HL-60/S4 treated with phorbol 12-myristate 13-acetate at 8.2 ng/mL for 4 days and 3 days (cell line): ENCODE results near the gene AGMO.

Experiments used
- in situ Hi-C: fragments of 300-500 bp; cut with MboI; formaldehyde crosslinking; loops from 2 replicates; pipeline ENCODE4 v1.15.0; 2022; ENCODE audit warnings: low sequenced_read_pairs

AGMO gene

DNA sequence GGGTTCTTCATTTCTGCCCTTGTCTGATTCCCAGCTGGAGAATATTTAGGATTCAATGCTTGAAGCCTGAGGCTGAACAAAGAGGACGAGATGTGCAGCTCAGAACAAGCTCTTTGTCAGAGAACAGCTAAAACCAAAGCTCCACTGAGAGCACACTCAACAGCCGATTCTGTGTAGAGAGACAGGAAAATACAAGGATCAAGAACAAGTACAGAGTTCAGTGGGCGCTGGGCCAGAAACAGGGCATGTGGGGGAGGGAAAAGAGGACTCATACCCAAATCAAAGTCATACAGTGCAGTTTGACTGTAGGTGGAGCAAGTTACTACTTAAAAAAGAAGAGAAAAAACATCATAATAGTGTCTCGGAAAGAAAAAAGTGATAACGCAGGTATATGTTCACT, at the start of gene AGMO:
AGMO (minus strand) TSS at position 181 of the 400 bp plus-strand sequence.
- in situ Hi-C loops = no loop called here

DNA sequence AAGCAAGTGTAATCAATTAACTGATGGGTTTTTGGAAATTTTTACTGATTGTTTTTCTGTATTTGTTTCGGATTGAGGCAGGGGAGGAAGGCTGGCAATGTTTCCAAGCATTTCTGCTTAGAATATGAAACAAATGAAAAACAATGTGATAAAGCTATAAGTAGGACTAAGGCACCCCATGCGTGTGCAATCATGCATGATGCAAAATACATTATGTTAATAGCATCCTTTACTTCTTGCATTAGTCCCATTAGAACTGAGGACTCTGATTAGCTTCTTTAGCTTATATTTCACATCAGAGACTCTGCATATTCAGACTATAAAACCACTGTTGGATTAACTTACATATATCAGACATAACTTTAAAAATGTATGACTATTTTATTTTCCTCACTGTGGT, 48.7 kb upstream of the AGMO start:
- in situ Hi-C loops = no loop called here

DNA sequence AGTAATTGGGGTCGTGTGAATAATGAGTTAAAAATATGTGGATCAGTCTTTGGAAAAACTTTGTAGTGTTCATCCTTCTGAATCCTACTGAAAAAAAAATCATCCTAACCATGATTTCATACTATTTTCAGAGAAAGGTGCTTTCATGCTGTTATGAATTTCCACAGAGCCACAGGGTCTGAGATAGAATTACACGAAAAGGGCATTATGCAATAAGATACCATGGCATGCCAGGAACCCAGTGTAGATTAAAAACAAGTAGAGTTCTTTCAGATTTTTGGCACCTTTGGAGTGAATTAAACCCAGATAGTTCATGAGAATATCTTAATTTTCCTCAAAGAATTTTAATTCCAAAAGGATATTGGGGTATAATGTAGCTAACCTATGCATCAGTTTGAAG, 47.5 kb upstream of the AGMO start:
- in situ Hi-C loops = no loop called here

DNA sequence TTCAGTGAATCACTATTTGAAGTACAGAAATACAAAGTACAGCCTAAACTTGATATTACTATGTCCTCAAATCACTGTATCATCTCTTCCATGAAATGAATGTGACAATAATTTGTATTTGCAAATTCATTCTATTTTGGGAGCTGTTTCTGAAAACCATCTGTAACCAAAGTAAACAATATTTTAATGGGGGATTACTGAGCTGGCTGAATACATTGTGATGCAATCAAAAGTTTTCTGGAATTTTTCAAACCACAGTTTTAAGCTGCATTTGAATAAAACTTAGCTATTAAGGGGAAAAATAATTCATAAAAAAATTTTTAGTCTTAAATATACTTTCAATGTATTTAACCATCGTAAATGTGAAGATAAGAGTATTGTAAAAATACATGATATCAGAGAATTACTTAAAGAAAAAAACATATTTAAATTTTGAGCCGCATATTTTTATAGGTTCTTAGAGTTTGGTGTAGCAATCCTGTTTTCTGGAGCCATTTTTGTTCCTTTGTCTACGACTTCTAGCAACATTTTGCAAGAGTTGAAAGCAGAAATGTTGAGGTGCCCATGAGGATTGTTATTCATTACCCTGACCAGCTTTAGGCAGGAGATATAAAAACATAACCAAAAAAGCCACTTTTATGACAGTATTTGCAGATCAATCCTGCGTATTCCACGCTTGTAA, 45.9 kb upstream of the AGMO start:
- in situ Hi-C loops = no loop called here

DNA sequence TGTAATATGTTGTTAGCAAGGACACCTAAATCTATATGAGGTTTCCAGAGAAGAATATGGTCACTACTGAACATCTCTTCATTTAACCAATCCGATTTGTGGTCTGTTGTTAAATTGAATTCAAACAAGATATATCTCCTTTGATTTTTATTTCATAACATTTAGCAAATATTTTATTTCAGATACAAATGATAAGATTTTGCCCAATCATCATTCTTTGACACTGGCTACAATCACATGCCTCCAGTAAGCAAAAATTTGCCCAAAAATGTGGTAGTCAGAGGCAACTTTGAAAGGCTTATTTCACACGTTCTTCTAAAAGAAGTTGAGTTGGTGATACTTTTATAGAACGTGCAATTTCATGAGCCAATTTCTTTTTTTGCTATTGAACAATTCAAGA, 44.7 kb upstream of the AGMO start:
- in situ Hi-C loops = no loop called here

DNA sequence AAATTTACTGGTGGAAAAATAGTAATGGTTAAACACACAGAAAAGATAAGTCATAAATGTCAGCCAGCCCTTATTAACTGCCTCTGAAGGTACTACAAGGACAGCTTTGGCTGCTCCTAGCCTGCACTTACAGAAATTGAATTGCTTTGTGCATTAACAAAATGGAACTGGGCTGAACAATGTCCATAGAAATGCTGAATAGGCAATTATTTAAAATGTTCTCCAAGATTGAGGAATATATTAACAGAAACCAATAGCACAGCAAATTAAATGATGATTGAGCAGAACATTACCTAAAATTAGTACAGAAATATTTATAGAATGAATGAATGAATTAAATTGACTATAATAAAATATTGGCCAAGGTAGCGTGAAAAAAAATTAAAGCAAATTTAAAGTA, 42.4 kb upstream of the AGMO start:
- in situ Hi-C loops = no loop called here

DNA sequence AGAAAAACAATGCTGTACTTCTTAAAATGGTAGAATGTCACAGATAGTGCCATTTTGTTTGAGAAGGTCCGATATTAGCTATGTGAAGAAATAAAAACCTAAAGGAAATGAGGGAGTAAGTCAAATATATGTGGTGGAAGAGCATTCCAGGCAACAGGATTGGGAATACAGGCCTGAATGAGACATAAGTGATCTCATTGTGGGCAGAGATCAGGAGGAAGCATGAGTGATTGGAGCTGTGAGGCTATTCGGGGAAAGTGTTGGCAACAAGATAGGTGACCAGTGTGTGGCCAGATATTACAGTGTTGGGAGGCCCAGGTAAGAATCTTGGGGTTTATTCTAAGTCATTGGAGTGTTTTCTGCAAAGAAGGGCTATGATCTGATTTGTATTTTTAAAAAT, 41.3 kb upstream of the AGMO start:
- in situ Hi-C loops = no loop called here

DNA sequence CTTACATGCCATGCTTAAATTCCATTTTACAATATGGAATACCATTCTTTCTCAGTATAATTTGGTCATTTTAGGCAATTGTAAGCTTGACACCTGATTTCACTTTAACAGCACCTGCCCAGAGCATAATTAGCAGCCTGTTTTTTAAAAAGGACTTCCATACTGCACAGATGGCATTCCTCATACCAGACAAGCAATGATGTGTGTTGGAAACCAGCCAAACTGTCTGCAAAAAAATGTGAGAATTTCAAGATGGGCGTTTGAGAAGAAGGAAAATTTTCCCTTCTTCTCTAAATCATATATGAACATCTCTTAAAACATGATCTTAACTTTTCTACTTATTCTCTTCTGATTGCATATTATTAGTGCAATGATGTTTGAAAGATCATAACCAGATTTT, 40.4 kb upstream of the AGMO start:
- in situ Hi-C loops = no loop called here

DNA sequence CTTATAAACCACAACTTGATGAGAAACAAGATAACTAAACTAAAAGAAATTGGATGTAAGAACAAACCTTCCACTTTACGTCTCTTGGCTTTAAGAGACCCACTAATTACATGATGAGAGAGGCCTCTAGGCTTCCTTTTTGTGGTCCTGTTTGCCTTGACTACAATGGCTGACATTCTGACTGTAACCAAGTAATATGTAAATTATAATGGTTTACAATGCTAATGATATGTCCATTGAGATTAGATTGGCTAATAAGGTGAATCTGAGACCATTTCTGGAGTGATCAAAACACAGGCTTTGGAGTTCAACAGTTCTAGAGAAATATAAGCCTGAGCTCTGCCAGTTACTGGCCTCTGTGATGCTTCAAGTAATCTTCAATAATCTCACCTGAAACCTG, 39.4 kb upstream of the AGMO start:
- in situ Hi-C loops = no loop called here

DNA sequence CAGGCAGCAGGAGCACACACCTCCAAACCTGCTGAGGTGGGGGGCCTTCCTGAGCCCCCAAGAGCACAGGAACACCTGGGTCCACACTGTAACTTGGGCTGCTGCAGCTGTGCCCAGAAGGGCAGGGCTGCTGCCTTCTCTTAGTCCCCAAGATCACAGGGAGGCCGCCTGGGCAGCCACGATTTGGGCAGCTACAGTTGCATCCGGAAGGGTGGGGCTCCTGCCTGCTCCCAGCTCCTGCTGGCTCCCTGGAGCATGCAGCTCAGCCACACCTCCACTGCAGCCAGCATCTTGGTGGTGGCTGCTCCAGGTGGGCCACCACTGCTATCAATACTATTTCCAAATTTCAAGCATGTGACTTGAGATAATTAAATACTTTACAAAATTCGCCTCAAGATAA, 38.5 kb upstream of the AGMO start:
- in situ Hi-C loops = no loop called here

DNA sequence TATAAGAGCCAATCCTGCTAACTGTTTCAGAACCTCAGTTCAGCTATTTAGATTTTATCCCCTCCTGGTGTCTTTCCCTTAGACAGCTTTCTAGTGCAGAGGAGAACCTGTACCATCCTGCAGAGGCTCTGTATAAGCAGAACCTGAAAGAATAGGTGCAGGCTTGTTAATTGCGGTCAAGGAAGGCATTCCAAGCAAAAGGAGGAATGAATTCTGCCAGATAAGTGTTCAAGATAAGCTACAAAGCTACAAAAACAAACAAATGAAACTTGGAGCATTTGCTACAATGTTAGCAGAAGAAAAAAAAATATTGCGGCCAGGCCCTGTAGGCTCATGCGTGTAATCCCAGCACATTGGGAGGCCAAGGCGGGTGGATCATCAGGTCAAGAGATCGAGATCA, 32.6 kb upstream of the AGMO start:
- in situ Hi-C loops = no loop called here

DNA sequence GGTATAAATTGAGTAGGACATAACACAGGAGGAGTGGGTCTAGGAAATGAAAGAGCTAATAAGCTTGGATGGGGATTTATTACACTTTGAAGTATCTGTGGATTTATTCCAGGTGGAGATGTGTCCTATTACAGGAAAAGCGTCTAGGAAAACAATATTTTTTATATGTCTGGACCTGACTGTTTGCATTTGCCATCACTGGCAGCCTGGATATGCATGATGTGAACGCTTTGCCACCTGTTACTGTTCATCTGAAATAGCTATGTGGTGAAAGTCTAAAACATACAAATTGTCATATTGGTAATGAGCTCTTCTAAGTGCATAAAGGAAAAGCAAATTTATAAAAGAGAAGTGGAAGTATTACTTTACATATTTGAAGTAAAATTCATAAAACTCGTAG, 31.6 kb upstream of the AGMO start:
- in situ Hi-C loops = no loop called here

DNA sequence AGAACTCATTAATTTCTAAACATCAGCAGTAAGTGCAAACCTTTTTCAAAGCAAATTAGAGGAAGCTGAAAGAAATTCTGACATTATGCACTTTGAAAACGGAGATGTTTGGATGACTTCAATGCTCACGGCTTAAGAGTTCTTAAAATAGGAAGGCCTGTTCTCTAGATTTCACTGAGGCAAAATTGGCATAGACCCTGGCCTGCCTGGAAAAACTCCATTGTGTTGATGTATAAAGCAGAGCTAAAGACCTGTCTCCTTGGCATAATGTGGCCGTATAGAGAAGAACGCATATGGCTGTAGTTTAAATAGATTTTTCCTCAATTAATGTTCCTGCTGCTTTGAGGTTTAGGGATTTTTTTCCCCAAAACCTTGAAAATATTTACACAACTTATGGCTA, 24.5 kb upstream of the AGMO start:
- in situ Hi-C loops = no loop called here

DNA sequence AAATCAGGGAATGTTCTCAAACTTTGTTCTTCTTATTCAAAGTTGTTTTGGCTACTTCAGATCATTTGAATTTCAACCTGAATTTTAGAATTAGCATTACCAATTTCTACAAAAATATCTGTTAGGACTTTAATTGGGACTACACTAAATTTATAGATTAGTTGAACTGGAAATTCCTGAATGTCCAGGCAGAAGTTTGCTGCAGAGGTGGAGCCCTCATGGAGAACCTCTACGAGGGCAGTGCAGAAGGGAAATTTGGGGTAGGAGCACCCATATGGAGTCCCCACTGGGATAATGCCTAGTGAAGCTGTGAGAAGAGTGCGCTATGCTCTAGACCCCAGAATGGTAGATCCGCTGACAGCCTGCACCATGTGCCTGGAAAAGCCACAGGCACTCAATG, 22.8 kb upstream of the AGMO start:
- in situ Hi-C loops = no loop called here

DNA sequence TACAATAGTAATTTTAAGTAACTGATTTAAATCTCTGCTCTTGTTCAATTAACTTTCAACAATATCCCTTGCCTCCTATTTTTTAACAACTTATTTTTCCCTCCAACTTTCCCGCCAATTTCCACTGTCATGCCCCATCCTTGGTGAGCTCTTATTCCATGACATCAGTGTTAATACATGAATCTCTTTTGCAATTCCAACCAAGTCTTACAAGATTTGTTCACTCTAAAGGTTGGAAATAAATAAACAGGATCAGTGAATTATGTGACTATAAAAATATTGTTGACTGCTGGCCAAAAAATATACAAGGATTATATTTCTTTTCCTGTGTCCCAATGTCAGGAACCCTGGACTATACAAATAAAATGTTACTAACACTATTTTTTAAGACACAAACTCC, 21.0 kb upstream of the AGMO start:
- in situ Hi-C loops = no loop called here

DNA sequence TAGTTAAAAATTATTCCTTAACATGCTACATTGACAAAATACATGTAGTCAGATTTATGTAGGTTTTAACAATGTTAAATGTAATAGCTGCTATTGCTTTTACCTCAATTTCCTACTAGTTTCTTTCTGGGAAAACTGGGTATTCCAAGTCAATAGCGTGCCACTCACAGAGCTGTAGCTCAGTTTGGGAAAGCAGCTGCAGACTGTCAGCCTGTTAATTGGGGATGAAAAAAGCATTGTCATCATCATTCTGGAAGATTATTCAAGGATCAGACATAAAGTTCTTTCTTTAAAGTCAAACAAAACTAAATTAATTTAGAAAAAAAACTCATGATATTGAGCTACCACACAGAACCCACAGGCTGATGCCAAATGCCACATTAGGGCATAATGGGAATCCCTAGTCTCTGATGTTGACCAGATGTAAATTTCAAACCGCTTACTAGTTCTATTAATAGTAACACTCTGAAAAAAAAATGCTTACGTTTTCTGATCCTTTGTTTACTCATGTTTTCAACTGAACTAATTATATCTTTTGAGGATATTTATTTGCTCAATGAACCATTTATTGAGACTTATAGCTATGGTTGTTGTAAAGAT, 19.6 kb upstream of the AGMO start:
- in situ Hi-C loops = no loop called here

DNA sequence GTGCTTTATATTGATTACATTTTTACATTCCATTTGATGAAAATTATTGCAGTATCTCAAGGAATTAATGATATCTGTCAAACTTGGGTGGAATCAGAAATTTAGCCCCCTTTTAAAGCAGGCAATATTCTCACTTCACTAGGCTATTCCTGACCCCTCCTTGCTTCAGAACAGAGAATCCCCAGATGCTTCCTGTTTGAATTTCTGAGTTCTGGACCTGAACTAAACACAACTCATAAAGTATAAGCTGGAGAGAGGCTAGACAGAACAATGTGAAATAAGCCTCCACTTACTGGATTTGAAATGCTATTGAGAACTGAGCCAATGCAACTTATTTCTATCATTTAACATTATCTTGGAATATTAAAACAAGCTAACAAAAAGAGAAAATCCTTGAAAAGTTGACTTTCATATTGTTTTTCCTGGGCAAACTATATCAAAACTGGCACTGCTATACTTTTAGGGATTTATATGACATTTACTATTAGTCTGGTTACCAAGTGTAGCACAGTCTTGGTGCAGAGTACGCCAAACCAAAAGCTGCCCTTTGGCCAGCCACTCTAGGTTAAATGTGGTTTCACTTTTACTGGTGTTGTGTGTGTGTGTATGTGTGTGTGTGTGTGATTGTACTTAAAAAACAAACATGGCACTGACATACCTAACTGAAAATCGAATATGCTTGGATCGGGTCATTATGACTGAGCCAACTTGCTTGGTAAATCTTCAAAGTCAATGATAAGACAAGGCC, 19.0 kb upstream of the AGMO start:
- in situ Hi-C loops = no loop called here

DNA sequence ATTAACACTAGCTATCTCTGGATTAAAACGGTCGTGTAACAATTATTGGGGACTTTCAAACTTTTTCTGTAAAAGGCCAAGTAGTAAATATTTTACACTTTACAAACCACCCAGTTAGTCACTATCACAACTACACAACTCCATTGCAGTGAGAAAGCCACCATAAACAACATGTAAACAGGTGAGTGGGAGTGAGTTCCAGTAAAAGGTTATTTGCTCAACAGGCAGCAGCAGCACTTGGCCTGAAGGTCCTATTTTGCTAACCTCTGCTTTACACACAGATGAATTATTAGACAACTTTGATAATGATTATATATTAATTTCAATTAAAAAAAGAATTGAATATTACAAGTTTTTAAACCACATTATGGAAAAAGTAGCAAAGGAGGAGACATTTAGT, 15.8 kb upstream of the AGMO start:
- in situ Hi-C loops = no loop called here

DNA sequence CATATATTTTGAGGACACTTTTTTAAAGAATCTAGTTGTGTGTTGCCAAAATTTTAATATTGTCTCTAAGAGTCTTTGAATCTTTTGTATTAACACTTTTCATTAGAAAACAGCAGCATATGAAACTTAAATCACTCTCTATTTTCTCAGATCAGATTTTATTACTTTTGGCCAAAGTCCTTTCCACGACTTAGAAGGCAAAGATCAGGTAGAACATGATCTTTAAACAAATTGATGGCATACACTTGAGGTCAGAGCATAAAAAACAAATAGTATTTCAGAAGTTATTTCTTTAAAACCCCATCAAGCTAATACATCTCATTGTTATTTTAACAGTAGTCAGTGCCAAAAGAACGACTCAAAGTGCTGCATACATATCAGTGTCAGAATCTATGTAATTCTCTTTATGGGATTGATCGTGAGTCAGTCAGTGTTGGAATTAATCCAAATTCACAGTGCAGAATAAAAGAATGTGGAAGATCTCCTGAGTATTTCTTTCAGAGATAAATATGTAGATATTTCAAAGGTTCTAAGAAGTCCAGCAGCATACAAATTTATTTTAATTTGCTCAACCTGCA, 9.6 kb upstream of the AGMO start:
- in situ Hi-C loops = no loop called here

DNA sequence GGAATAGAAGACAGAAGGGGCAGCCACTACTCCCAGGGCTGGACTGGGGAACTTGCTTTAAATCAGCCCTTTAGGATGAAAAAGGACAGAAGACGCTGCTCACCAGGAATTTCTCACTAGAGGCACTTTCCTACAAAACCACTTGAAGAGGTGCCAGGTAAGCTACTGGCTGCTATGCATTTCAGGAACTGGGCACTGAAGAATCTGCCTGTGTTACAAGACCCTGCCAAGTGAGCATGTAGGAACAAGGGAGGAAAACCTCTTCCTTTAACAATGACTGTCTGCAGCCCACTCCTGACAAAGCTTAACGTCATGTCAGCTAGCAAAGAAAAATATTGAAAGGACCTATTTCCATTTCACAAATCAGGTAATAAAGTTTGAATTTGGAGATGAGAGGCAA, 5.8 kb upstream of the AGMO start:
- in situ Hi-C loops = no loop called here

DNA sequence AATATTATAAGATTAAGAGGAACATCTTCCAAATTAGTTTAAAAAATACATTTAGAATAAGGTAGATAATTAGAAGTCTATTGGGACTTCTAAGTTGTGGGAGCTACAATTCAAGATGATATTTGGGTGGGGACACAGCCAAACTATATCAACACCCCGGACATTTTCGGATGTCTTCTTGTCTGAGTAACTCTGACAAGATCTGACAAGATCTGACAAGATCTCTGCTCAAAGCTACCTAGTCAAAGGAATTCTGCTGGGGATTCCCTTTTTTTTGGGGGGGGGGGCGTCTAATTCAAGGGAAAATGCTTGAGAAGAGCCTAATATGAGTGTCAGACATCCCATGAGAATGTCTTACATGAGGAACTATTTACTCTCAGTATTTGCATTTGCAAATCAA, 5.2 kb upstream of the AGMO start:
- in situ Hi-C loops = no loop called here

DNA sequence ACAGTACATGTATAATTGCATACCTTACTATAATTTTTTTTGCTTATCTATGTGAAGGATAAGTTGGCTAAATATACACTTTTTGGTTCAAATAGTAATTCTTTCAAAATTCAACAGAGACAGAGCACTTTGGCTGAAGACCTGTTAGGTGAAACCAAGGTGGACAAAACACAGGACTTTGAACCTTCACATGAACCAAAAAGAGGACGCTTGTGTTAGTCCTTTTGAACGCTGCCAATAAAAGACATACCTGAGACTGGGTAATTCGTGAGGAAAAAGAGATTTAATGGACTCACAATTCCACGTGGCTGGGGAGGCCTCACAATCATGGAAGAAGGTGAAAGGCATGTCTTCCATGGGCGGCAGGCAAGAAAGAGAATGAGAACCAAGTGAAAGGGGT, 4.7 kb upstream of the AGMO start:
- in situ Hi-C loops = no loop called here
